SK-N-SH (cell line): ENCODE data around the gene CNST. TPM values are rescaled to one million over a fixed set of nuclear protein-coding genes. Genes with fewer than 3 reads are reported as not detected.

ENCODE experiments used
- CTCF ChIA-PET: fragments of 300-600, 350-600 bp; formaldehyde crosslinking; extraction: SDS; loops from one replicate; lab custom pipeline; 2021; lab: Yijun Ruan, JAX
- POLR2A ChIA-PET: fragments of 350-600 bp; sonication (Branson Sonifier 250); formaldehyde crosslinking; extraction: SDS; loops from one replicate; lab custom pipeline; 2020; ENCODE audit warnings: antibody characterized with exemption, inconsistent platforms; lab: Yijun Ruan, JAX
- DNase-seq: peaks from one replicate; pipeline ENCODE4 v3.0.0; 2012
- H2AFZ ChIP-seq: fragments of 200-600 bp; sonication (generic); 2 replicates; pipeline ENCODE4 v1.8.1; 2016; ENCODE audit warnings: antibody characterized with exemption, mild to moderate bottlenecking, low read depth
- H3F3A ChIP-seq: fragments of 200-600 bp; sonication (generic); replicated peaks from 2 replicates; pipeline ENCODE3; 2016; ENCODE audit warnings: antibody characterized with exemption, mild to moderate bottlenecking; ENCODE audit not compliant: insufficient read depth
- H3K27ac ChIP-seq, 2 experiments: fragments of 200-500 bp in 1 of 2; fragments of 200-600 bp in 1 of 2; sonication (Bioruptor generic) in 1 of 2; sonication (generic), shearing (Covaris generic) in 1 of 2; 2 replicates each; pipeline versions ENCODE4 v1.5.1 to v1.6.1; 2014 to 2016; ENCODE audit warnings: low read depth in 2 of 2, inconsistent platforms in 1 of 2, low read length in 1 of 2, mild to moderate bottlenecking in 1 of 2, mixed read lengths in 1 of 2
- H3K27me3 ChIP-seq: fragments of 200-600 bp; sonication (generic), shearing (Covaris generic); 2 replicates; pipeline ENCODE4 v1.6.1; 2016; ENCODE audit warnings: mixed run types; ENCODE audit not compliant: insufficient read depth
- H3K36me3 ChIP-seq, 2 experiments: fragments of 200-500 bp in 1 of 2; fragments of 200-600 bp in 1 of 2; sonication (Bioruptor generic) in 1 of 2; sonication (generic) in 1 of 2; replicated peaks in 1 of 2; 2 replicates each; pipeline versions ENCODE3 to v1.5.1; 2014 to 2016; ENCODE audit warnings: low read length in 1 of 2, mild to moderate bottlenecking in 1 of 2; ENCODE audit not compliant: insufficient read depth in 2 of 2, control insufficient read depth in 1 of 2
- H3K4me1 ChIP-seq, 2 experiments: fragments of 200-500 bp in 1 of 2; fragments of 200-600 bp in 1 of 2; sonication (Bioruptor generic) in 1 of 2; sonication (generic), shearing (Covaris generic) in 1 of 2; 2 replicates each; pipeline versions ENCODE4 v1.5.1 to v1.6.1; 2014 to 2016; ENCODE audit warnings: low read depth in 1 of 2, low read length in 1 of 2, mixed run types in 1 of 2; ENCODE audit not compliant: insufficient read depth in 2 of 2, control insufficient read depth in 1 of 2
- H3K4me2 ChIP-seq: fragments of 200-600 bp; sonication (generic), shearing (Covaris generic); 2 replicates; pipeline ENCODE4 v1.6.1; 2017; ENCODE audit warnings: mixed run types
- H3K4me3 ChIP-seq, 2 experiments: fragments of 200-500 bp in 1 of 2; fragments of 200-600 bp in 1 of 2; sonication (Bioruptor generic) in 1 of 2; sonication (generic), shearing (Covaris generic) in 1 of 2; 2 replicates each; pipeline versions ENCODE4 v1.5.1 to v1.8.1; 2014 to 2016; ENCODE audit warnings: low read depth in 2 of 2, inconsistent platforms in 1 of 2, low read length in 1 of 2, mild to moderate bottlenecking in 1 of 2, mixed read lengths in 1 of 2, moderate library complexity in 1 of 2
- H3K79me2 ChIP-seq: fragments of 200-600 bp; sonication (generic); 2 replicates; pipeline ENCODE4 v1.8.1; 2017; ENCODE audit warnings: mild to moderate bottlenecking; ENCODE audit not compliant: insufficient read depth
- H3K9ac ChIP-seq: fragments of 200-600 bp; sonication (generic); 2 replicates; pipeline ENCODE4 v1.6.1; 2017; ENCODE audit warnings: mixed run types
- H3K9me2 ChIP-seq: fragments of 200-600 bp; sonication (generic); 2 replicates; pipeline ENCODE4 v1.6.1; 2017; ENCODE audit warnings: mixed run types
- H3K9me3 ChIP-seq: fragments of 200-600 bp; sonication (generic); 2 replicates; pipeline ENCODE4 v1.6.1; 2017; ENCODE audit warnings: mixed run types, mild to moderate bottlenecking, moderate library complexity
- H4K20me1 ChIP-seq: fragments of 200-600 bp; sonication (generic); 2 replicates; pipeline ENCODE4 v1.6.1; 2017; ENCODE audit warnings: mild to moderate bottlenecking, mixed run types; ENCODE audit not compliant: insufficient read depth
- CHD2 ChIP-seq: fragments of 150-350 bp; IDR thresholded peaks from 2 replicates; pipeline ENCODE4 v1.6.1; 2018; ENCODE audit warnings: low read length; ENCODE audit not compliant: partially characterized antibody
- EZH2phosphoT487 ChIP-seq: fragments of 200-600 bp; sonication (generic); IDR thresholded peaks from 2 replicates; pipeline ENCODE4 v1.6.1; 2017; ENCODE audit warnings: low read depth, mixed run types, mild to moderate bottlenecking, antibody characterized with exemption, moderate library complexity, borderline replicate concordance
- FOXJ3 ChIP-seq: sonication (generic); formaldehyde crosslinking; IDR thresholded peaks from 2 replicates; pipeline ENCODE4 v1.5.1; 2020; ENCODE audit warnings: mild to moderate bottlenecking, missing genetic modification reagents
- FOXM1 ChIP-seq: IDR thresholded peaks from 2 replicates; pipeline ENCODE4 v1.4.0; 2012; ENCODE audit warnings: low read depth, mild to moderate bottlenecking
- GABPA ChIP-seq: IDR thresholded peaks from 2 replicates; pipeline ENCODE4 v1.4.0; 2012; ENCODE audit warnings: low read depth, mild to moderate bottlenecking
- JUND ChIP-seq: IDR thresholded peaks from 2 replicates; pipeline ENCODE4 v1.4.0; 2012
- MXI1 ChIP-seq: IDR thresholded peaks from 2 replicates; pipeline ENCODE4 v1.6.1; 2012; ENCODE audit warnings: mild to moderate bottlenecking, low read depth, low read length, improper control_type of control experiment
- RFX5 ChIP-seq: IDR thresholded peaks from 2 replicates; pipeline ENCODE4 v1.6.1; 2012; ENCODE audit warnings: mild to moderate bottlenecking, improper control_type of control experiment, low read length
- TAF1 ChIP-seq: IDR thresholded peaks from 2 replicates; pipeline ENCODE4 v1.6.1; 2012; ENCODE audit warnings: low read depth, mild to moderate bottlenecking, low read length, moderate library complexity, borderline replicate concordance
- TCF12 ChIP-seq: IDR thresholded peaks from 2 replicates; pipeline ENCODE4 v1.4.0; 2012
- YY1 ChIP-seq: IDR thresholded peaks from 2 replicates; pipeline ENCODE4 v1.4.0; 2012; ENCODE audit warnings: low read depth, mild to moderate bottlenecking
- WGBS: methylation state at CpG from one replicate; pipeline ENCODE4 v1.1.6; 2017; ENCODE audit warnings: low lambda C conversion rate; 5-methylcytosine and 5-hydroxymethylcytosine counted together
- polyA plus RNA-seq, 3 experiments: library from polyadenylated mRNA; depleted of rRNA; stranded (reverse); fragments of >200 nt; gene quantifications; 2 replicates each; pipeline ENCODE4 v1.2.3, GENCODE V29; 2012
- TF ChIP-seq, protein P1 (sequence below): IDR thresholded peaks from 2 replicates; pipeline ENCODE4 v1.4.0; 2012; ENCODE audit warnings: low read depth, borderline replicate concordance
- TF ChIP-seq, protein P2 (sequence below): IDR thresholded peaks from 2 replicates; pipeline ENCODE4; 2012
- TF ChIP-seq, protein P3 (sequence below): fragments of 150-350 bp; IDR thresholded peaks from 2 replicates; pipeline ENCODE4 v1.6.1; 2016; ENCODE audit warnings: mild to moderate bottlenecking, low read depth, low read length
- TF ChIP-seq, protein P4 (sequence below): IDR thresholded peaks from 2 replicates; pipeline ENCODE4 v1.4.0; 2012; ENCODE audit warnings: low read depth, borderline replicate concordance
- TF ChIP-seq, protein P5 (sequence below): IDR thresholded peaks from 2 replicates; pipeline ENCODE4 v1.6.1; 2012; ENCODE audit warnings: mild to moderate bottlenecking, low read depth, low read length, moderate library complexity
- TF ChIP-seq, protein P6 (sequence below): IDR thresholded peaks from 2 replicates; pipeline ENCODE4 v1.4.0; 2012; ENCODE audit warnings: low read depth
- TF ChIP-seq, protein P7 (sequence below): fragments of 200-600 bp; sonication (generic); IDR thresholded peaks from 2 replicates; pipeline ENCODE4 v1.6.1; 2017; ENCODE audit warnings: antibody characterized with exemption, mild to moderate bottlenecking, moderate library complexity

The CNST gene
- polyA plus RNA-seq, 1 of the 3 experiments (the other 2 are of a cell fraction), result 21.7 TPM

DNA sequence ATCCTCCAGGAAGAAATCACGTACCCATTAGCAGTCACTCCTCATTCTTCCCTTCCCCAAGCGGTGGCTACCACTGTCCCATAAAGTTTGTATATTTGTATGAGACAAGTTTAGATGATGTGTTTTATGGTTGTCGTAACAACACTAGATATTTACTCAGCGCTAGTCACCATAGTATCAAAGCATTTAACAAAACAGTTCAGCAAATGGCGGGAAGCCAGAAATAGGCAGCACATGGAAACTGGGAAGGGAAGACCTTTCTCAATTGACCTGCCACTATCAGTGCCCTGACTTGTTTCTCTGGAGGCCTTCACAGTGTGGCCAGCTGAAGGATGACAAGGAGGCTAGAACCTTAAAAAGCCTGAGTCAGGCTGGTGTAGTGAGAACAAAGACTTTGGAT, 31.1 kb downstream of the CNST start:
- ChIA-PET POLR2A (no interaction called here), CTCF (no interaction called here)
- TF ChIP-seq, protein P1, sequence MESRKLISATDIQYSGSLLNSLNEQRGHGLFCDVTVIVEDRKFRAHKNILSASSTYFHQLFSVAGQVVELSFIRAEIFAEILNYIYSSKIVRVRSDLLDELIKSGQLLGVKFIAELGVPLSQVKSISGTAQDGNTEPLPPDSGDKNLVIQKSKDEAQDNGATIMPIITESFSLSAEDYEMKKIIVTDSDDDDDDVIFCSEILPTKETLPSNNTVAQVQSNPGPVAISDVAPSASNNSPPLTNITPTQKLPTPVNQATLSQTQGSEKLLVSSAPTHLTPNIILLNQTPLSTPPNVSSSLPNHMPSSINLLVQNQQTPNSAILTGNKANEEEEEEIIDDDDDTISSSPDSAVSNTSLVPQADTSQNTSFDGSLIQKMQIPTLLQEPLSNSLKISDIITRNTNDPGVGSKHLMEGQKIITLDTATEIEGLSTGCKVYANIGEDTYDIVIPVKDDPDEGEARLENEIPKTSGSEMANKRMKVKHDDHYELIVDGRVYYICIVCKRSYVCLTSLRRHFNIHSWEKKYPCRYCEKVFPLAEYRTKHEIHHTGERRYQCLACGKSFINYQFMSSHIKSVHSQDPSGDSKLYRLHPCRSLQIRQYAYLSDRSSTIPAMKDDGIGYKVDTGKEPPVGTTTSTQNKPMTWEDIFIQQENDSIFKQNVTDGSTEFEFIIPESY, result no peak
- TF ChIP-seq CHD2 (no peak), TCF12 (no peak), MXI1 (no peak), GABPA (no peak), YY1 (no peak), RFX5 (no peak), FOXJ3 (CRISPR knock-in tag) (no peak), FOXM1 (no peak), JUND (no peak), EZH2phosphoT487 (no peak), TAF1 (no peak)
- TF ChIP-seq, protein P2, sequence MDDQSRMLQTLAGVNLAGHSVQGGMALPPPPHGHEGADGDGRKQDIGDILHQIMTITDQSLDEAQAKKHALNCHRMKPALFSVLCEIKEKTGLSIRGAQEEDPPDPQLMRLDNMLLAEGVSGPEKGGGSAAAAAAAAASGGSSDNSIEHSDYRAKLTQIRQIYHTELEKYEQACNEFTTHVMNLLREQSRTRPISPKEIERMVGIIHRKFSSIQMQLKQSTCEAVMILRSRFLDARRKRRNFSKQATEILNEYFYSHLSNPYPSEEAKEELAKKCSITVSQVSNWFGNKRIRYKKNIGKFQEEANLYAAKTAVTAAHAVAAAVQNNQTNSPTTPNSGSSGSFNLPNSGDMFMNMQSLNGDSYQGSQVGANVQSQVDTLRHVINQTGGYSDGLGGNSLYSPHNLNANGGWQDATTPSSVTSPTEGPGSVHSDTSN, result no peak
- TF ChIP-seq, protein P3, sequence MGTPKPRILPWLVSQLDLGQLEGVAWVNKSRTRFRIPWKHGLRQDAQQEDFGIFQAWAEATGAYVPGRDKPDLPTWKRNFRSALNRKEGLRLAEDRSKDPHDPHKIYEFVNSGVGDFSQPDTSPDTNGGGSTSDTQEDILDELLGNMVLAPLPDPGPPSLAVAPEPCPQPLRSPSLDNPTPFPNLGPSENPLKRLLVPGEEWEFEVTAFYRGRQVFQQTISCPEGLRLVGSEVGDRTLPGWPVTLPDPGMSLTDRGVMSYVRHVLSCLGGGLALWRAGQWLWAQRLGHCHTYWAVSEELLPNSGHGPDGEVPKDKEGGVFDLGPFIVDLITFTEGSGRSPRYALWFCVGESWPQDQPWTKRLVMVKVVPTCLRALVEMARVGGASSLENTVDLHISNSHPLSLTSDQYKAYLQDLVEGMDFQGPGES, result no peak
- TF ChIP-seq, protein P4, sequence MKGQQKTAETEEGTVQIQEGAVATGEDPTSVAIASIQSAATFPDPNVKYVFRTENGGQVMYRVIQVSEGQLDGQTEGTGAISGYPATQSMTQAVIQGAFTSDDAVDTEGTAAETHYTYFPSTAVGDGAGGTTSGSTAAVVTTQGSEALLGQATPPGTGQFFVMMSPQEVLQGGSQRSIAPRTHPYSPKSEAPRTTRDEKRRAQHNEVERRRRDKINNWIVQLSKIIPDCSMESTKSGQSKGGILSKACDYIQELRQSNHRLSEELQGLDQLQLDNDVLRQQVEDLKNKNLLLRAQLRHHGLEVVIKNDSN, result no peak
- TF ChIP-seq, protein P5, sequence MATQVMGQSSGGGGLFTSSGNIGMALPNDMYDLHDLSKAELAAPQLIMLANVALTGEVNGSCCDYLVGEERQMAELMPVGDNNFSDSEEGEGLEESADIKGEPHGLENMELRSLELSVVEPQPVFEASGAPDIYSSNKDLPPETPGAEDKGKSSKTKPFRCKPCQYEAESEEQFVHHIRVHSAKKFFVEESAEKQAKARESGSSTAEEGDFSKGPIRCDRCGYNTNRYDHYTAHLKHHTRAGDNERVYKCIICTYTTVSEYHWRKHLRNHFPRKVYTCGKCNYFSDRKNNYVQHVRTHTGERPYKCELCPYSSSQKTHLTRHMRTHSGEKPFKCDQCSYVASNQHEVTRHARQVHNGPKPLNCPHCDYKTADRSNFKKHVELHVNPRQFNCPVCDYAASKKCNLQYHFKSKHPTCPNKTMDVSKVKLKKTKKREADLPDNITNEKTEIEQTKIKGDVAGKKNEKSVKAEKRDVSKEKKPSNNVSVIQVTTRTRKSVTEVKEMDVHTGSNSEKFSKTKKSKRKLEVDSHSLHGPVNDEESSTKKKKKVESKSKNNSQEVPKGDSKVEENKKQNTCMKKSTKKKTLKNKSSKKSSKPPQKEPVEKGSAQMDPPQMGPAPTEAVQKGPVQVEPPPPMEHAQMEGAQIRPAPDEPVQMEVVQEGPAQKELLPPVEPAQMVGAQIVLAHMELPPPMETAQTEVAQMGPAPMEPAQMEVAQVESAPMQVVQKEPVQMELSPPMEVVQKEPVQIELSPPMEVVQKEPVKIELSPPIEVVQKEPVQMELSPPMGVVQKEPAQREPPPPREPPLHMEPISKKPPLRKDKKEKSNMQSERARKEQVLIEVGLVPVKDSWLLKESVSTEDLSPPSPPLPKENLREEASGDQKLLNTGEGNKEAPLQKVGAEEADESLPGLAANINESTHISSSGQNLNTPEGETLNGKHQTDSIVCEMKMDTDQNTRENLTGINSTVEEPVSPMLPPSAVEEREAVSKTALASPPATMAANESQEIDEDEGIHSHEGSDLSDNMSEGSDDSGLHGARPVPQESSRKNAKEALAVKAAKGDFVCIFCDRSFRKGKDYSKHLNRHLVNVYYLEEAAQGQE, result no peak
- TF ChIP-seq, protein P6, sequence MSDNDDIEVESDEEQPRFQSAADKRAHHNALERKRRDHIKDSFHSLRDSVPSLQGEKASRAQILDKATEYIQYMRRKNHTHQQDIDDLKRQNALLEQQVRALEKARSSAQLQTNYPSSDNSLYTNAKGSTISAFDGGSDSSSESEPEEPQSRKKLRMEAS, result no peak
- TF ChIP-seq, protein P7, sequence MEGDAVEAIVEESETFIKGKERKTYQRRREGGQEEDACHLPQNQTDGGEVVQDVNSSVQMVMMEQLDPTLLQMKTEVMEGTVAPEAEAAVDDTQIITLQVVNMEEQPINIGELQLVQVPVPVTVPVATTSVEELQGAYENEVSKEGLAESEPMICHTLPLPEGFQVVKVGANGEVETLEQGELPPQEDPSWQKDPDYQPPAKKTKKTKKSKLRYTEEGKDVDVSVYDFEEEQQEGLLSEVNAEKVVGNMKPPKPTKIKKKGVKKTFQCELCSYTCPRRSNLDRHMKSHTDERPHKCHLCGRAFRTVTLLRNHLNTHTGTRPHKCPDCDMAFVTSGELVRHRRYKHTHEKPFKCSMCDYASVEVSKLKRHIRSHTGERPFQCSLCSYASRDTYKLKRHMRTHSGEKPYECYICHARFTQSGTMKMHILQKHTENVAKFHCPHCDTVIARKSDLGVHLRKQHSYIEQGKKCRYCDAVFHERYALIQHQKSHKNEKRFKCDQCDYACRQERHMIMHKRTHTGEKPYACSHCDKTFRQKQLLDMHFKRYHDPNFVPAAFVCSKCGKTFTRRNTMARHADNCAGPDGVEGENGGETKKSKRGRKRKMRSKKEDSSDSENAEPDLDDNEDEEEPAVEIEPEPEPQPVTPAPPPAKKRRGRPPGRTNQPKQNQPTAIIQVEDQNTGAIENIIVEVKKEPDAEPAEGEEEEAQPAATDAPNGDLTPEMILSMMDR, result no peak
- no peaks in the 10 kb centered on the region for H3K9me3 ChIP-seq
- DNase-seq, result no peak
- H3K4me1 ChIP-seq, result peaks cover 4 to 20% of the 10 kb centered on the region in 2 experiments
- no peak overlapping the region for H2AFZ ChIP-seq
- peaks cover 6 to 24% of the 10 kb centered on the region in 2 experiments for H3K36me3 ChIP-seq
- H3K27ac ChIP-seq, result peak overlapping the region in 1 of 2 experiments; percentile 45; a peak in 2 of 4 replicates
- H3K9ac ChIP-seq, result no peak overlapping the region
- 93% methylated on average over 5 of the region's 5 CpGs for WGBS
- H3F3A ChIP-seq, result peaks cover 25% of the 10 kb centered on the region
- no peaks in the 10 kb centered on the region for H3K9me2 ChIP-seq
- H3K4me2 ChIP-seq, result no peak overlapping the region
- peaks cover 91% of the 10 kb centered on the region for H3K79me2 ChIP-seq
- no peaks in the 10 kb centered on the region; the same call in 1 of the 2 replicates for H4K20me1 ChIP-seq
- no peaks in the 10 kb centered on the region for H3K27me3 ChIP-seq
- H3K4me3 ChIP-seq, result no peak overlapping the region
